GM11168 (cell line): ENCODE measurements around the gene LIFR.

ENCODE experiments used
- in situ Hi-C: fragments of 300-500 bp; cut with MboI; formaldehyde crosslinking; loops from one replicate; pipeline ENCODE4 v1.12.0; 2022; ENCODE audit warnings: low sequenced_read_pairs; ENCODE audit not compliant: unreplicated experiment

Gene LIFR

DNA sequence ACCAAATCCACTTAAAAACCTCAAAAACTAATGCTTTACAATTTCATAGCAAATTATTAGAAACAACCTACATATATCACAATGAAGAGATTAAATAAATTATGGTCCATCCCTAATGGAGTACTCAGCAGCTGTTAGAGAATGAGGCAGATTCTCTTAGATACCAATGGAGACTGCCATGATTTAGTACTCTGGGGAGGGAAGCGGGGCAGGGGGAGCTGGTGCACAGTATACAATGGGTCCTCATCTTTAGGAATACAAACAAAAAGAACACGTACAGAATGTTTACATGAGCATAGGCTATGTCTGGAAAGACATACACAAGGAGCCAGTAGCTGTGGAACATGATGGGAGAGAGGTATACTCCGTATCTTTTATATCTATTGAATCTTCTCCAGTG lies 2.0 kb downstream of the LIFR start:
- in situ Hi-C loops = no loop called here

DNA sequence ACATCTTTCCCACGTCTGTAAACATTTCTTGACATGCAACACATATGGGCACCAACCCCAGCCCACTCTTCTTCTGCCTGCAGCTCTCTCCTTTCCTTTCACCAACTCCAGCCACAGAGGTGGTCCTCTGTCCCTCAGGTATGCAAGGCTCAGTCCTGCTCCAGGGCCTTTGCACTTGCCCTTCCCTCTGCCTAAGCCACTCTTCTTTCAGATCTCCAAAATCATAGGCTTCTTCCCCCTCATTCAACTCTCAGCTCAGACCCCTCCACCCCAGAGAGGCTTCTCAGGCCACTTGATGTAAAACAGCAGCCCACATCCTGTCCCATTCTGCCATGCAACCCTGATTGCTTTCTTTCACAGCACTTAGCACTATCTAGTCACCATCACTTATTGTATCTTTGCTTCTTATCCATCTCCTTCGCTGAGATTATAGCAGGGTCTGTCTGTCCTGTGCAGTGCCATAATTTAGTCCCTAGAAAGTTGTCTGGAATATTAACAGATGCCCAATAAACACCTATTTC lies 3.4 kb downstream of the LIFR start:
- in situ Hi-C loops = no loop called here

DNA sequence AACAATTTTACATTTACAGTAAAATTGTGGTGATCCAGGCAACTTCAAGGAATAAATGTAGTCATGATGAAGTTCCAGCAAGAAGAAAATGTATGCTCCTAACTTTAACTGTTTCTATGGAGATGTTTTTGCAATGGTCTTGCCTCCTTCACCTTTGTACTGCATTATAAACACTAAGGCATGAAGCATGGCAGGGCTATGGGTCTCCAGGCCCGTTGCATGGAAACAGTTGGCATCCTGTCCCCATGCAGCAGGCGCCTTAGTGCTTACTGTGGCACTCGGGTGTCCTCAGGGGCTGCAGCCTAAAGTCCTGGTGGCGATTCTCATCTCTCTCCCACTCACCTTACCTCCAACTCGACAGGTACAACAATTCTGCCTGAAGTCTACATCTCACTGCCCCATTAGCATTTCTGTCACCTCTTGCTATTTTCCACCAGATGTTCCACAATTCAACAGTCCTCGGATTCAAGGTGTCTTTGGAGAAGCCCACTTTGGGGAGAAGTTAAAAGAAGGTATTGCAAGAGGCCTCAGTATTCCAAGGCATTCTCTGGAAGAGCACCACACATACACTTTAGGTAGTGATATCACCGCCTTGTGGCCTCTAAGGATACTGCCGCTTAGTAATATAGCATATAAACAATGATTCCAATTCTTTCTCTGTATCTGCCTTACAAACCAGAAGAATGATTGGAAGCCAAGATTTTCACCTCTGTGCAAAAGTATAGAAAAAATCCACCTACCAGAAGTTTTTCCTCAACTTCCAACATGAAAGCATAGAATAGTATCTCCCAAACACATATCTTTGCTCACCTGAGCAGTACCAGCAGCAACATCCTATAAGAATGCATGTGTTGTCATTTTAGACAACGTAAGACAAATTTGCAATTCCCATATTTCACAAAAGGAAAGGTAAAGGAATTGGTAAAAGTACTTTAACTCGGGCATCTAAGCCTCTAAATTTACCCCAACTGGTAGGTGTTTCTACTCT lies 5.1 kb downstream of the LIFR start:
- in situ Hi-C loops = no loop called here

DNA sequence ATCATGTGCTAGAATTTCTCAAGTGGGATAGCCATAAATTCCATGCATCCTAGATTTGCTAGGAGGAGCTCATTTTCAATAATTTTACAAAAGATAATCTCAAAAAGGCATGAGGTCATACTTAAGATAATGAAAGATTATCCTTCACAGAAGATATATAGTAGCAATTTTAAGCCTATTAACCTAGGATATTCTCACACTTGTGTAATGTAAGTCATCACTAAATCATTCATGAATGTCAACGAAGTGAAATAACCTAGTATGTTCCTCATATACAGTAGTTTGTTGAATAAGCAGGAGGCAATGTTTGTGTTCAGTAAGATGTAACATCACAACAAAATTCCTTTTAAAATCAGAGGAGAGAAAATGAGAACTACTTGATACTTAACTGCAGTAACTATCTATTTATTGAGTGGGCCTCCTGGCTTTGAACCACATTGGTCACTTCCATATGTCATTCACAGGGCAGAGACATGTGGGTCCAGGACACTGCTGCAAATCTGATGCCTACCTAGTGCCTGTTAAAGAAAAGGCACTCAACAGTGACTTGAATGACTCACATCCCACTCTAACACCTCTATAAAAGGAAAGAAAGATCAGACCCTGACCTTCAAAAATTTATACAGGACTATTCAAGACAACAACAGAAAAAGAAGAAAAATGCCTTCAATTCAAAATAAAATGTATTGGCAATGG lies 8.2 kb downstream of the LIFR start:
- in situ Hi-C loops = no loop called here

DNA sequence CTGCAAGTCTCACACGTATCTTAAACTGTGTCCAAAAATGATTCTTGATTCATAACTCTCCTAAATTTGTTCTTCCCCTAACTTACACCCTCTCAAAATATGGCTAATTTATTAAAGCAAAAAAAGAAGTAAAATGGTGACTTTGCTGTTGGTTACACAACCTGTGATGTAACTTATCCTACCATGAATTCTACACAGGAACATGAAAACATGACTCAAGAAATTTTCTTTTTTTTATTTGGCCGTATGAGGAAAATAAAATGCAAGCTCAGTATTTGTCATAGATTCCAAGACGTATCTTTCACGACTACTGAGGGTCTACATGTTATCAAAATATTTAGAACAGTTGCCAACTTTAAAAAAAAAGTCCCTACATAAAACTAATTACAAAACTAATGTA lies 9.2 kb downstream of the LIFR start:
- in situ Hi-C loops = no loop called here

DNA sequence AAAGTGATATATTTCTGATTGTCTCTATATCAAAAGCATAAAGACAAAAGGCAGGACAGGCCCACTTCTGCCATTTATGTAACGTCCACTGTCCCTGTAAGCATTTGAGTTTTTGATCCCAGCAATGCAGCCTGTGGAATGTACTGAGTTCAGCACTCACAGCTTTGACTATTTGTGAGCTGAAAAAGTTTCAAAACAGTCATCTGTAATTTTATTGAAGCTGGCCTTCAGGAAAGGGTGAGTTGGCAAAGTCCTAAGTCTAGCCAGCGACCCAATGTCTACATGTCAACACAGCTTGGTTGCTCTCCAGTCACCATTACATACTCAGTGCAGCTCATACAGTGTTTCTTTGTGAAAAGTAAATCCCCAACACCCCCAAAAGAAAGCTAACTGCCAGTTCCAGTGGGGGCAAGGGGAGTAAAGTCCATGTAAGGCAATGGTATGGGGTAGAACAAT lies 9.7 kb downstream of the LIFR start:
- in situ Hi-C loops = no loop called here

DNA sequence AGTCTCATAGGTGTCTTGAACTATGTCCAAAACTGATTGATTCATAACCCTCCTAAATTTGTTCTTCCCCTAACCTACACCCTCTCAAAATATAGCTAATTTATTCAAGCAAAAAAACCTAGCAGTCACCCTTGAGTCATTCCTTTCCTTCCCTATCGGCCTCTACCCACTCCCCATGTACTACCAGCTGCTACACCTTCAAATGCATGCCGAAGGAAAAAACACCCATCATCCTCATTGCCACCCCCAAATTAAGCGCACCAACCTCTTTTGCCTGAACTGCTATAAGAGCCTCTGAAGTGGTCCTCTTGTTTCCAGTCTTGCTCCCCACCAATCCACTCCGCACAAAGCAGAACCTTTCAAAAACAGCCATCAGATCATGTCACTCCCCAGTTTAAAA lies 12.6 kb downstream of the LIFR start:
- in situ Hi-C loops = no loop called here

DNA sequence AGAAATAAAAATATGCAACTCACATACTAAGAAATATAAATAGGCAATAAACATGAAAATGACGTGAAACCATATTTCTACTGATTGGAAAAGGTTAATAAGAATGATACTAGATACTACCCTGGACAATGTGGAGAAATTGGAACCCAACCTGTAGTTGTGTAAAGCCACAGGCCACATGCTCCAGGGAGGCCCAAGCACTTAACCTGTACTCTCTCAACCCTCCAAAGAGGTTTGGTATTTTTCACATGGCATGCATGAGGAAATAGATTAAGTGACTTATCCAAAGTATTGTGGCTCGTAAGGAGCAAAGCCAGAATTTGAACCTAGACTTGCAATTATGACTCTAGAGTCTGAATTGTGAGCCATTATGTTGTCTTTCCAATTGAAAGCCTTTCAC lies 13.4 kb downstream of the LIFR start:
- in situ Hi-C loops = no loop called here

DNA sequence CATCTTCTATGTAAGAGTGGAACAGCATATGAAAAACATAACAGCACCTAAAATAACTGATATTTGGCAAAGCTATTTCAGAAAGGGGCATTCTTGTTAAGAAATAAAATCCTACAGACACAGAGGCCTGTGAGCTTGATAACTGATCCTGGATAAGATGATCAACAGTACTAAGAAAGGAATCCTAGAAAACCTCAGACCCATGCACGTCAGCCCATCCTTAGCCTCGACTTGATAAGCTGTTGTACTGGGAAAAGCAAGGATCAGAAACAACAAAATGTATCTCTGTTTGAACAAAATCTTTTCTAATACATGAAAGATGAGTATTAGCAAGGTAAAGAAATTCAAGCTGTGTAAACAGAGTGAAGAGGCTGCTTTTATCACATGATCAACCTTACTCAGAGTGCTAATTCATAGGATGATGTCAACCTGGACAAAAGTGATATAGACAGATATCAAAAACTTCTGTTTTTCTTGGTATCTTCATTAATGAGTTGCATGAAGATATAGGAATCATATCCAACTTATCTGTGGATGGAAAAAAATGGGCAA lies 15.2 kb downstream of the LIFR start:
- in situ Hi-C loops = no loop called here

DNA sequence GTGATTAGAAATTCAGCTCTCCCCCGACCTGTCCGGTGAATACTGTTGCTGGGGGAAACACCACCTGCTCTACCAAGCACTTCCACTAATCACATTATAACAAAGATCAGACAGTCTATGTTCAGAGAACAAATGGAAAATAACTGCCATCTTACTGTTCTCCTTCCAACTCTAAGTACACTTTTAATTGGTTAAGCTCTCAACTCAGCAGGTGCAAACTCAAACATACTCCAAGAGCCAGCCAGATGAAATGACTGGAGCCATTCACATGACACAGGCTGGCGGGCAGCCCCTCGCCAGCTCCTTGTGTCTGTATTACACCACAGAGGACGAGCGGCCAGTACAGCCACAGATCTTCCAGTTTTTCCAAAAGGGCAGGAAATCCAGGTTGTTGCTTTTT lies 16.1 kb downstream of the LIFR start:
- in situ Hi-C loops = no loop called here

DNA sequence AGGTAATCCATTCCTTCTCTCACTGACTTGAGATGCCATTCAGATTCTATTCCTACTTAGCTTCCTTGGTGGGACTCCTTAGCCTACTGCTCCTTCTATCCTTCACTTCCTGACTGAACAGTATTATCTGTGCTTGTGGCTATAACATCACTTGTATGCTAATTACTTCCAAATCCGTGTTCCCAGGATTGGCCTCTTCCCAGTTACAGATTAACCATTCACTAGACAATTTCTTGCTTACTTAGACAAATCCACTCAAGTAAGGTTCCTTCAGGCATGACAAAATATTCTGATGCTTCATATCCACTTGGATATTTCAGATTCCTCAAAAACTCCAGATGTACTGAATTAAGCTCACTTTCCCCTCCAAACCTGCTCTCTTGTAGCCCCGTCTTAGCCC lies 18.3 kb downstream of the LIFR start:
- in situ Hi-C loops = no loop called here

DNA sequence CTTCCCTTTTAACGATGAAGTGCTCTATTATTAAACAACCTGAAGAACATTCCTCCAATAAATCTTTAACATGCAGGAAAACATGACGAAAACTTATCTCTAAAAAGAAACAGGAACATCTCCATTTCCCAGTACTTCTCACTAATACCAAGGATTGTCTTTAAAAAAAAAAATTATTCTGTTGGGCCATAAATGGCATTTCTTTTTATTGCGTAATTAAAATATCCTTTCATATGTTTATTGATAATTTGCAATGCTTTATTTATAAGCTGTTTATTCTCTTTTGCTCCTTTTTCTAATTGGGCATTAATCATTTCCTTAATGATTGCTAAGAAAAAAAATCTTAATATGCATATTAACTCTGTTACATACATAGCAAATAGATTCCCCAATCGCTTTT lies 18.9 kb downstream of the LIFR start:
- in situ Hi-C loops = no loop called here

DNA sequence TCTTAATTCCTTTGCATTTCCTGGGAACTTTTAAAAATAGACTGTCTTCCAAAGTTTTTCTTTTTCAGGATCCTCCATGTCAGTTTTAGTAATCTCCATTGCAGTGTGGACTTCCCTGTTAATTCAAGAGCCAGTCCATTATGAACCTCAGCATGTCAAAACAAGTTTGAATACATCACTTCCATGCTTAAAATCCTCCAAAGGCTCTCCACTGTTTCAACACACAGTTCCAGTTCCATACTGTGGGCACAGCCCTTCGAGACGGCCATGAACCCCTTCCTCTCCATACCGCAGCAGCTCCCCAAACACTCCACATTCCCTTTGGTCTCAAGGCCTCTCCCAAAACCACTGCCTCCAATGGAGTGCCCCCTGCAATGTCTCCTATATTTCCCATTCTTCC lies 19.5 kb downstream of the LIFR start:
- in situ Hi-C loops = no loop called here

DNA sequence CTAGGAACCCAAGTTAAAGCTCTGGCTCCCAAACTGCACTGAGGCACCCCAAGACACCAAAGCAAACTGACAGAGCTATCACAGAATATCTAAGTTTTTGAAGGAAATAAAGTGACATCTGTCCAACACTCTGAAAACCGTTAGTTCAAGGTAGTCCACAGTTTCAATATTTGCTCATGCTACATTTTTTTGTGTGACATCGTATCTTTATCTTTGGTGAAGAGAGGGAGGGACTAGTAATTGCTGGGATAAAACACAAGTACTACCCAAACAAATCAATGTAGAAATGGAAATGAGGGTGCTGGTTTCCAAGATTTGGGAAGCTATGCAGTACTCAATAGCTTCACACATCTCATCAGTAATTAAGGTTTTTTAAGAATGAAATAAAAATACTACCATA lies 20.6 kb downstream of the LIFR start:
- in situ Hi-C loops = no loop called here

DNA sequence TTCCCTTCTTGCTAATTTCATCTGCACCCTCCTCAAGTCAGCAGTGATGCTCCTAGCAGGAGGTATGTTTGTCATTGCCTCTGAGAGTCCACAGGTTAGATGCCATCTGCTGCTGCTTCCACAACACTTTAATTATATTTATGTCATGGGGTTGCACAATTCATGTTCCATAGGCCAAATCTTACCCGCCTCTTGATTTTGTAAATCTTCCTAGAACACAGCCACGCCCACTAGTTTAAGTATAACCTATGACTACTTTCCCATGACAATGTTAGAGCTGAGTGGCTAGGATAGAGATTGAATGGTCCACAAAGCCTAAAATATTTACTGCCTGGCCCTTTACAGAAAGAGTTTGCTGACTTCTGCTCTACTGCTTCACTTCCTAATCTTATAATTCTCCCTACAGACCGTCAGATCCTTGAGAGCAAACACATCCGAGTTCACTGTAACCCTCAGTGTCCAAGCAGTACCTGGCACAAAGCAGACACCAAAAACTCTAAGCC lies 21.1 kb downstream of the LIFR start:
- in situ Hi-C loops = no loop called here

DNA sequence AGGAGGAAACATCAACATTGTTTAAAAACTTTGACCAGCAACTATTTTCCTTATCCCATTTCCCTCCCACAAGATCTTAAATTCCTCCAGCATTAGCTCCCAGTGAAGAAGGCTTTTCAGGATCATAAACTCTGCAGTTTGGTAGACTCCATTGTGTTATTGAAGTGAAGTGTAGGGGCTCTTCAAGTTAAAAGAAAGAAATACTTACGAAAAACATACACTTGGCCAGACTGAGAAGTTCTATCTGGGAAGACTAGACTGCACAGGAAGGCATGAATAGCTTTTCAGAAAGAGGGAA lies 22.3 kb downstream of the LIFR start:
- in situ Hi-C loops = no loop called here

DNA sequence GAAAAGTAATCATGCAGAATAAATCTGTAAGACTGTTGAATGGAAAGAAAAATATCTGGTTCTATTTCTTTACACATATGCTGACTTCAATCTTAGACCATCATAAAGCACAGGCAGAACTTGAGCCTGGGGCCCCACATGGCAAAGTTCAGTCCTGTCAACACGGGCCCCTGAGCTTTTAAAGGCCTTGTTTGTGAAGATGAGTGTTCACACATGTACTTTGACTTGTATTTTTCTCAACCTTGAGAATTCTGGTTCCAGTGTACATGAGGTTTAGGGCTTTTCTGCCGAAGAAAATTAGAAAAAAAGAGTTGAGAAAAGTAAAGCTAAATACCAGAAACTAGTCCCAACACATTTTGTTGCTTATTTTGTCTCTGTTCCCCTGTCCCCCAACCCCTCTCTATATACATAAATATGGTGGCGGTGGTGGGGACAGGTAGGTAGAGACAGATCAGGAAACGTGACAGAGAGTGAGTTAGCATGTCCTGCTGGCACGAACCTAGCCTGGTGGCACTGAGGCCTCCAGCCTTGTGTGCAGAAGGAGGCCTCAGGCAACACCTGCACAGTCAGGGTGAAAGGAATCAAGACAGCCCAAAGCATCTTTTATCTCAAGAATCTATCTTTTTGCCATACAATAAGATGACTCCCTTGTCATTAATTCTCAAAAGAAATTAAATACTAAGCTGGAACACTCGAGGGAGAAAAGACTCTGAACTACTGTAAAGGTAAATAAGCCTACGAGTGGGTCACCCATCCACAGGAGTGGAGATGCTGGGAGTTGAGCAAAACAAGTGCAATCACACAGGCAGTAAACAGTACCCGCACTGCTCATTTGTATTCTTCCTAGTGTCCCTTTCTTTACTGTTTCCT lies 22.9 kb downstream of the LIFR start:
- in situ Hi-C loops = no loop called here

DNA sequence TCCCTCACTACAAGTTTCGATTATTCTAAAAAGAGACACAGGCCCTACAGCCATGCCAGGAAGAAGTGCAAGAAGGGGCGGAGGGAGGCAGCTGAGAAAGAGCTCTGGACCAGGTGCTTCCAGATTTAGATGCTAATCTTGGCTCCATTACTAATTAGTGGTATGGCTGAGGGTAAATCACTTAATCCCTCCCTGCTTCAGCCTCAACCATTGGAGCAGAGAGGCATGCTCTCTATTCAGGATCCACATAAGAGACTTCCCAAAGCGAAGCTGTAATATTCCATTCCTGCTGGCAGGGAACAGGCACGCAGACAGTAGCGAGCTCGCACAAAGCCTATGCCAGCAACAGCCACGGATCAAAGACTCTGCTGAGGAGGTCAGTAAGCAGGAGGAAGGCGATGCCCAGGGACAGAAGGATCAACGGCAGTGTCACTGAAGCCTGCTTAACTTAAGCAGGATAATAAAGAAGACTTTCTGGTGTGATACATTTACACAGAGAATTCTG lies 24.2 kb downstream of the LIFR start:
- in situ Hi-C loops = no loop called here

DNA sequence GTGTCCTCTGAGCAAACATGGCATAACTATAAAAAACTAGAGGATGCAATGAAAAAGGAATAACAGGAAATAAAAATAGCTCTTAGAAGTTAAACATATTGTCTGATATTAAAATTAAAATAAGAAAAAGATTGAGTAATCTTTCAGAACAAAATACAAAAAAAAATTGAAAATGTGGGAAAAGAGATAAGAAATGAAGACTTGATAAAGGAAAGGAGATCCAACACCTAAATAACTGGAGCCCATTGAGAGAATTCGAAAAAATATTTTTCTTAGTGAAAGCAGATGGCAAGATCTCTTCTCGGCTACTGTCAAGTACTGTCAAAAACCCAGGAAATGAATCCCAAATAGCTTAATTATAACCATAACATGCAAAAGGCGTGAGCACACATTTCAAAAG lies 24.9 kb downstream of the LIFR start:
- in situ Hi-C loops = no loop called here
